HG03066 (cell line): ENCODE results near the gene BCL11A.

Experiments used
- ATAC-seq: cut with Tn5 transposase; IDR thresholded peaks from one replicate; pipeline ENCODE4 v1.9.1; 2021; ENCODE audit warnings: low read depth; ENCODE audit not compliant: unreplicated experiment

Gene BCL11A

DNA sequence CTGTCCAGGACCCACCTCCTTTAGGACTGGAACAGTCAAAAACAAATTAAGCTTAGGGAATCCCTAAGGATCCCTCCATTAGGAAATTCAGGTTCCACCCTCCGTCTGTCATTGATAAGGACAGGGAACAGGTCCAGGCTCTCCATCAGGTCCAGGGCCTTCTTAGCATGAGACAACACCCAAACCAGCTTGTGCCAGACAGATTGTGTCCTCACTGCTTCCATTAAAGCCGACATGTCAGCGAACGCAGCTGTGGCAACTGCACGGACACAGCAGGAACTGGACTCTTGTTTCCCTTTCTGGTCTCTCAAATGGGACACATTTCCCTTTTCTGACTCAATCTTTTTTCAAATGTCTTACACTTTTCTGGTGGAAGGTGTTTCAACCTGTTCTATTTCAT is 81.4 kb downstream of the BCL11A start:
- no peak for ATAC-seq

DNA sequence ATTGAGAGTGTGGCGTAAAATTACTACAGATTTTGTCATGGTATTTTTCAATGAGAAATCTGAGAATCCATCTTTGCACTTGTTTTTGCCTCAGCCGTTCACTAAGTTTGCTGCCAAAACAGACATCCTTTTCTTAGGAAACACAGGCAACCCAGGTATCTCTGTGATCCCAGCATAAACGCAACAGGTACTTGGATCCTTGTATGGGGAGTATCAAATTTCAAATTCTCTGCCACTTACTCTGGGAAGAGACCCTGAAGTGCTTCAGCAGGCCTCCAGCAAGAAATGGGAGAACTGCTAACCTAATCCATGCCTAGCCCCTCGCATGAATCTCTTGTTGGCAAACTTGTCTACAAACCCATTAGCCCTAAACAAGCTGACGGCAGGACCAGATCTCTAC is 83.1 kb downstream of the BCL11A start:
- no peak for ATAC-seq

DNA sequence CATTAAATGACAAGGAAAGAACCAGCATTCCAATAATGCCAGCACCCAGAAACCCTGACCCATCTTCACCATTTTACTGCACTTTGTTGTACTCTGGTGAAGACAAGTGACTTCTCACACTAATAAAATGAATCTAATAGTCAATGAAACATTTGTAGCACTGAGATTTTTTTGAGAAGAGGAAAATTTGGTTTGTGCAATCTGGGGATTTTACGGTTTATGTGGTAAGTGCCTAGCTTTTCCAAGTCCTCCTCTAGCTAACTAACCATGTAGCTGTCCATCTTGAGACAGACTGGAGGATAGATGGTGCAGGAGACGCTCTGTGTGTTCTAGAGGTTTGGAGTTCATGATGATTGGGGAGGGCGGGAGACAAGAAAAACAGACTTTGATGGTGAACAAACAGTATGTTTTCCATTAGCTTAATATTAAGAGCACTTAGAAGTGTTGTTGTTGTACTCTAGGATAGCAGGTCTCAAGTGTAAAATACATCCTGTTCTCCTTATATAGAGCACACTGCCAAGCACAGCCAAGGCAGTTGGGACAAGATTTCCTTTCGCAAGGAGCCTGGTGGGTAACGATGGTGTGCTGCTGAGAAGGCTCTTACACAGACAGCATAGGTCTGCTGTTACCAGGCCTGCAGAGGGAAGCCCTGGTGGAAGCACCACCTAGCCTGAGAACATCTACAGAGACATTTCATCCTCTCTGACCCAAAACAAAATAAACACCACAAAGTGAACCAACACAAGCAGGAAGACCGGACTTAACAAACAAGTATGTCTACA is 83.7 kb downstream of the BCL11A start:
- no peak for ATAC-seq

GRCh38 chr2:60468382-60469085 is 84.9 kb downstream of the BCL11A start:
- ATAC-seq: no peak

- no peak for ATAC-seq
These were observed 87.2 kb downstream of the BCL11A start for GRCh38 chr2:60466161-60466702.

DNA sequence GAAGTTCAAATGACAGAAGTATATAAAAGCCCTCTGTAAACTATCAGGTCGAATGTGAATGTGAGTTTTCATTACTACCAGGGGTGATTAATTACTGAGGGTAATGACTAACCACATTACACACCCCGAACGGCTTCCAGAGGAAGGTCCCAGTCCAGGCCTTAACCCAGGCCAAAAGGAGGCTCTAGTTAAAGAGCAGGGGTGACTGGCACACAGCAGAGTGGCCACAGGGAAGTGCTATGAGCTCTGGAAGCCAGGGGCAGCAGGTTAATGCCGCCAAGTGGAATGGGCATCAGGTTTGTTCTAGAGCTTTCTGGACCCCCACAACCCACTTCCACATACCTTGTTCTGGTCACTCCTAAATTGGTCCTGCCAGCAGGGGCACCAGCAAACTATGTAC is 87.7 kb downstream of the BCL11A start:
- no peak for ATAC-seq

- ATAC-seq: no peak
These were observed 90.2 kb downstream of the BCL11A start for GRCh38 chr2:60463249-60463648.

DNA sequence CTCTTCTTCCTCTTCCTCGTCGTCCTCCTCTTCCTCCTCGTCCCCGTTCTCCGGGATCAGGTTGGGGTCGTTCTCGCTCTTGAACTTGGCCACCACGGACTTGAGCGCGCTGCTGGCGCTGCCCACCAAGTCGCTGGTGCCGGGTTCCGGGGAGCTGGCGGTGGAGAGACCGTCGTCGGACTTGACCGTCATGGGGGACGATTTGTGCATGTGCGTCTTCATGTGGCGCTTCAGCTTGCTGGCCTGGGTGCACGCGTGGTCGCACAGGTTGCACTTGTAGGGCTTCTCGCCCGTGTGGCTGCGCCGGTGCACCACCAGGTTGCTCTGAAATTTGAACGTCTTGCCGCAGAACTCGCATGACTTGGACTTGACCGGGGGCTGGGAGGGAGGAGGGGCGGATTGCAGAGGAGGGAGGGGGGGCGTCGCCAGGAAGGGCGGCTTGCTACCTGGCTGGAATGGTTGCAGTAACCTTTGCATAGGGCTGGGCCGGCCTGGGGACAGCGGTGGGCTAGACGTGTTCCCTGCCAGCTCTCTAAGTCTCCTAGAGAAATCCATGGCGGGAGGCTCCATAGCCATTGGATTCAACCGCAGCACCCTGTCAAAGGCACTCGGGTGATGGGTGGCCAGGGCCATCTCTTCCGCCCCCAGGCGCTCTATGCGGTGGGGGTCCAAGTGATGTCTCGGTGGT is 91.9 kb downstream of the BCL11A start:
- ATAC-seq: no peak

DNA sequence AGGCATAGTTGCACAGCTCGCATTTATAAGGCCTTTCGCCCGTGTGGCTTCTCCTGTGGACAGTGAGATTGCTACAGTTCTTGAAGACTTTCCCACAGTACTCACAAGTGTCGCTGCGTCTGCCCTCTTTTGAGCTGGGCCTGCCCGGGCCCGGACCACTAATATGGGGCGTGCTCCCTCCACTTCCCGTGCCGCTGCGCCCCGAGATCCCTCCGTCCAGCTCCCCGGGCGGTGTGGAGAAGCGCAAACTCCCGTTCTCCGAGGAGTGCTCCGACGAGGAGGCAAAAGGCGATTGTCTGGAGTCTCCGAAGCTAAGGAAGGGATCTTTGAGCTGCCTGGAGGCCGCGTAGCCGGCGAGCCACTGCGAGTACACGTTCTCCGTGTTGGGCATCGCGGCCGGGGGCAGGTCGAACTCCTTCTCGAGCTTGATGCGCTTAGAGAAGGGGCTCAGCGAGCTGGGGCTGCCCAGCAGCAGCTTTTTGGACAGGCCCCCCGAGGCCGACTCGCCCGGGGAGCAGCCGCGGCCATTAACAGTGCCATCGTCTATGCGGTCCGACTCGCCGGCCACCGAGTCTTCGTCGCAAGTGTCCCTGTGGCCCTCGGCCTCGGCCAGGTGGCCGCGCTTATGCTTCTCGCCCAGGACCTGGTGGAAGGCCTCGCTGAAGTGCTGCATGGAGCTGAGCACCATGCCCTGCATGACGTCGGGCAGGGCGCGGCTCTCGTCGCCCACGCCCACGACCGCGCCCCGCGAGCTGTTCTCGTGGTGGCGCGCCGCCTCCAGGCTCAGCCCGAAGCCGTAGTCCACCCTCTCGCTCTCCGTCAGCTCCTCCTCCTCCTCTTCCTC is 92.7 kb downstream of the BCL11A start:
- ATAC-seq: no peak

DNA sequence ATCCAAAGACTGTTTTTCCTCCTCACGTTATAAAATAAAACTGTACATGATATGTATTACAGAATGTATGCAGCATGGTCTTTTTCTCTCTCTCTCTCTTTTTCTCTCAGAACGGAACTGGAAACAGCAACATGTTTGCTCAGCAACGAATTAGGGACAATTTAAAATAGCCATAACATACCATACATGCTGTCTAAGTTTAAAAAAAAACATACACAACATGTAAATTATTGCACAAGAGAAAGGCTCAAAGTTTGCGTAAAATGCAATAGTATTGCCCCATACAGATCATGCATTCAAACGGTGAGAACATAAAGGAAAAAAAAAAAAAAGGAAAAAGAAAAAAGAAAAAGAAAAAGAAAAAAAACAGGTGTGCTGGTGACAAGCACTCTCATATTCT is 93.6 kb downstream of the BCL11A start:
- no peak for ATAC-seq

DNA sequence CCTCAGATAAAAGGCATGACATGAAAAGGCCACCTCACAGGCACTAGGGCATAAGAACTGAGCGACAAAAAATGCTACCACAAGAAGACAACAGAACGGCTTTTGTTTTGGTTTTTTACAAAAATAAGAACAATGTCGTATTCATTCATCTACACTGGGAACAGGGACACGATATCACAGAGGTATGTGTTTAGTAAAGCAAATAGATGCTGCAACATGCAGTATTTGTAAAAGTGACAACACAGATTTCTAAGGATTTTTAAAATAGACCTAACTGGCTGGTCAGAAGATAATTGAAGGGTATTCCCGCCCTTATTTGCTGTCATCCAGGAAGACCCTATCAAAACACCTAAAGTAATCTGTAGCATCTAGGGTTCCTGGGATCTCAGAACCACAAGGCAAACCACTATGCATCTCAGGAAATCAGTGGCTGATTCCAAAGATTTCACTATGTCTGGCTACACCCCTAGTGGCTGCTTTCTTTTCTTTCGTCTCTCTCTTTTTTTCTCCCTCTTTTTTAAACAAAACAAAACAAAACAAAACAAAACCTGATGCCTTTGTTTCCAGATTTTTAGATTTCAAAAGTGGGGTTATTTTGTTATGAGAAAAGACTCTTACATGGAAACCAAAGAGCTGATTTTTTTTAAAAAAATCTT is 97.2 kb downstream of the BCL11A start:
- ATAC-seq: no peak

DNA sequence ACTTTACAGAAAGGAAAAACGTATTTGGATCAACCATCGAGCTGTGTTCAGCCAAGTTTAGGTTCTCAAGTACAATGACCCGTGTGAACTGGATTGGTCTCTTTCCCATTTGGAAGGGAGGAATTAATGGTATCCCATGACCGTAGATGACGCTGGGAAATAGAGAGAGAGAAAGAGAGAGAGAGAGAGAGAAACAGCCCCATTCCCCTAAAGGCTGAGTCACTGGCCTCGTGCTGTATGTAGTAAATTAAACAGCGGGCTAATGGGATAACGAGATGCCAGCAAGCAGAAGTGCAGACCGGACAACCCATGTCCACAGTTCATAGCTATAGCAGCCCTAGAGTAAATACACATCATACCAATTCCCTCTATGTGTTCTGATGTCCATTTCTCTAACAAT is 99.6 kb downstream of the BCL11A start:
- no peak for ATAC-seq

DNA sequence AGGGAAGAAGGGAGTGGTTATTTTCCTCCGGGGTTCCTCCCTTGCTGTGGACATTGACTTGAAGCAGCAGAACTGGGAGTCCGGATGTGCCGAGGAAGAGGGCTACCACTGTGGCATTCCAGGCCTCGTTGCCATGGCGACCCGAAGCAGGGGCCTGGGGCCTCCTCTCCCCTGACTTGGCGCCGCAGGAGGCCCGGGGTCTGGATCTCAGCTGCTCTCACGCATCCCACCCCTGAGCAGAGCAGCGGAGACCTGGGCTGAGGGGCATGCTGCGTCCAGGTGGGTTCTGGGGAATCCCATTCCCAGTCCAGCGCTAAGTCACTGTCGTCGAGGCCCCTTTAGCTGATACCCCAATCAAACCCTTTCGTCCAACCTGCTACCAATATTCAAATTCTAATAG is 100.2 kb downstream of the BCL11A start:
- ATAC-seq: no peak

GRCh38 chr2:60450488-60450887 is 103.0 kb downstream of the BCL11A start:
- no peak for ATAC-seq

DNA sequence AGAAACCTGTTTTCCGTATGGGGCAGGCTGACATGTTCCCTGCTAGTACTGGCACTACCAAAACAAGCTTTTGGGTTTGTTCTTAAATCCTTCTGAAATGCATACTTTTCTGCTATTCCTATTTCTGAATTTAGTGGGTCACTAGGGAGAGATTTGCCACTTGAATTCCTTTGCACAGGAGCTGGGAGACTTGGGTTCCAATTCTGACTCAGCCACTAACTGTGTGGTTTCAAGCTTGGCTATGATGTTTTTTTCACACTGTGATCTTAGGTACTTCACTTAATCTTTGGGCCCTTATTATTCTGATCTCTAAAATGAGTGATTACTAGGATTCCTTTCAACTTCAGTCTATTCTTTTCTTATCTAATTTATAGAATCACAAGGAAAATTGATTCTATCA is 105.5 kb downstream of the BCL11A start:
- no peak for ATAC-seq

- peak; percentile 90 for ATAC-seq
These were observed 106.8 kb downstream of the BCL11A start for GRCh38 chr2:60446413-60447267.

- no peak for ATAC-seq
These were observed 107.7 kb downstream of the BCL11A start for GRCh38 chr2:60445684-60446179.

DNA sequence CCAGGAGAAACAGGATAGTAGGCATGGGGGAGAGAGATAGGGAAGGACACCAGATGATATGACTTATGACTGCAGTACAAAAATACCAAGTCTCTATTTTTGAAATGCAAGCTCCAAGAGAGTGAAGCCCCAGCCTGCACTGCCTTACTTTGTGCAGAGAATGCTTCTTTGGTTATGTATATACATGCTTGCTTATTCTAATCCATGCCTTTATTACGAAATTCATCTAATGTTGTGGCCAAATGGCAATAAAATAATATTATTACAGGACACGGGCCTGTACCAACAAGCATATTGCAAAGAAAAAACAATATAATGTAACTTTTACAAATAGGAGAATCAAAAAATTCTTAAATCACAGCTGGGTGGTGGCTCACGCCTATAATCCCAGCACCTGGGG is 110.8 kb downstream of the BCL11A start:
- ATAC-seq: no peak

DNA sequence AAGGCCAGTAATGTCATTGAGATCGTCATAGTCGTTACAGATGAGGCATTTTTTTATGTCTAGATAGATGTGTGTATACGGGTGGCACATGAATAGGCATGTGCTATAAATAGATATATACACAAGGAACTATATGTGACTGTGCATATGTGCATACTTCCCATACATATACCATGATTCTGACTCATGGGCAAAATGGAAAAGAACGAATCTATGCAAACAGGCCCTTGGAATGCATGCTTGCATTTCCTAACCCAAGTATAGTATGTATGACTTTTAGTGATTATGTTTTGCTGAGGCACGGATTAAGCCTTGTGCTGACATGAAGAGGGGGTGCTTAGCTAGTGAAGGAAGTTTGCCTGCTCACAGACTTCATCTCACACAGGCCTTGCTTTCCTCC is 111.7 kb downstream of the BCL11A start:
- ATAC-seq: no peak
